Transverse colon (tissue), 4 donors: Measurements from ENCODE around the gene SNX12.
"Not testable (repeated sequence)": the region's sequence is repeated elsewhere in the genome, so short reads cannot be mapped to it uniquely, and the experiment has no call there.

Experiments
- CTCF ChIP-seq, 5 experiments: fragments of 200-600 bp in 3 of 5; fragments of 450-650 bp in 2 of 5; sonication (generic) in 3 of 5; IDR thresholded peaks; 1 replicate in 2 of 5; 2 replicates in 3 of 5; pipeline ENCODE4 v1.5.1; 2016 to 2017; ENCODE audit warnings: antibody characterized with exemption in 5 of 5, inconsistent platforms in 3 of 5, mild to moderate bottlenecking in 2 of 5, moderate library complexity in 1 of 5
- EP300 ChIP-seq: sonication (generic); formaldehyde crosslinking; IDR thresholded peaks from one replicate; pipeline ENCODE4 v1.6.1; 2017; ENCODE audit warnings: antibody characterized with exemption, low read depth
- POLR2A ChIP-seq: fragments of 450-650 bp; IDR thresholded peaks from one replicate; pipeline ENCODE4 v1.6.1; 2016; ENCODE audit warnings: antibody characterized with exemption, mild to moderate bottlenecking, moderate library complexity
- POLR2AphosphoS5 ChIP-seq, 3 donors: sonication (generic); formaldehyde crosslinking; IDR thresholded peaks; one replicate each; pipeline ENCODE4 v1.6.1; 2016; ENCODE audit warnings: antibody characterized with exemption in 3 of 3

DNA sequence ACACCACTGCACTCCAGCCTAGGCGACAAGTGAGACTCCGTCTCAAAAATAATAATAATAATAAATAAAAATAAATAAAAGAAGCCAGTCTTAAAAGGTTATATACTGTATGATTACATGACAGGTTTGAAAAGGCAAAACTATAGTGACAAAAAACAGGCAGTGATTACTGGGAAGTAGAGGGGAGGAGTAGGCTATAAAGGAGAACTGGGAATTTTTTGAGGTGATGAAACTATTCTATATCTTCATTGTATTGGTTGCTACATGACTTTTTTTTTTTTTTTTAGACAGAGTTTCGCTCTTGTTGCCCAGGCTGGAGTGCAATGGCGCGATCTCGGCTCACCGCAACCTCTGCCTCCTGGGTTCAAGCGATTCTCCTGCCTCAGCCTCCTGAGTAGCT is 20.2 kb downstream of the SNX12 start:
- not testable (repeated sequence) for TF ChIP-seq CTCF (IDR thresholded peaks at IDR 0.05); POLR2A; POLR2AphosphoS5 (IDR thresholded peaks at IDR 0.05); EP300
